Epithelial cell of umbilical artery (primary cell): Measurements from ENCODE around the gene TBCD. TPM values are rescaled to one million over a fixed set of nuclear protein-coding genes. Genes with fewer than 3 reads are reported as not detected.

Source experiments
- total RNA-seq: library from RNA; depleted of rRNA; stranded (reverse); fragments of >200 nt; gene quantifications from 2 replicates; pipeline ENCODE4 v1.2.3, GENCODE V29; 2014

TBCD gene
- total RNA-seq = 47.4 and 82.5 TPM in 2 replicates

GRCh38 chr17:82751571-82752370 is at the start of gene TBCD:
TBCD (plus strand) TSS chr17:82752065; CDS start chr17:82752194, 129 bp downstream.

GRCh38 chr17:82716203-82717010 is 35.5 kb upstream of the TBCD start, which contains the start of gene FN3KRP:
FN3KRP (plus strand) TSS chr17:82716706; CDS start chr17:82716756, 50 bp downstream.

GRCh38 chr17:82734987-82735866 is 16.6 kb upstream of the TBCD start, which contains the start of gene FN3K:
FN3K (plus strand) TSS chr17:82735615; CDS start chr17:82735637, 22 bp downstream.

GRCh38 chr17:82839617-82840292 is 87.9 kb downstream of the TBCD start, which contains the start of gene ZNF750:
ZNF750 (minus strand) TSS chr17:82840022; CDS start chr17:82832454, 7,568 bp downstream.

Other genes with a start within 250 kb of the TBCD start
- 21.7 and 22.1 TPM in 2 replicates for gene FOXK2, start 232.3 kb upstream of the TBCD start, total RNA-seq
- 51.8 and 56.5 TPM in 2 replicates for gene WDR45B, start 103.6 kb upstream of the TBCD start, total RNA-seq
- 5.5 and 7.5 TPM in 2 replicates for gene RAB40B, start 53.4 kb upstream of the TBCD start, total RNA-seq
- 15.3 and 20.2 TPM in 2 replicates for gene FN3KRP, start 35.4 kb upstream of the TBCD start, total RNA-seq
- 3.9 and 5.3 TPM in 2 replicates for gene FN3K, start 16.4 kb upstream of the TBCD start, total RNA-seq
- under 0.01 TPM in 2 replicates for gene ZNF750, start 88.0 kb downstream of the TBCD start, total RNA-seq